Caco-2 (cell line): ENCODE data around the gene SH2D1A. TPM values are rescaled to one million over a fixed set of nuclear protein-coding genes. Genes with fewer than 3 reads are reported as not detected.

Experiments used
- BruUV-seq: library from RNA; stranded (reverse); fragments of 400-500 nt; replicated peaks from 2 replicates; lab custom pipeline; 2021; lab: Mats Ljungman, UMichigan
- CTCF ChIA-PET: fragments of 300-600 bp; sonication (Branson Sonifier 250); formaldehyde crosslinking; loops from one replicate; lab custom pipeline; 2022; ENCODE audit warnings: antibody characterized with exemption; lab: Charles Lee
- POLR2A ChIA-PET: fragments of 300-600 bp; sonication (Branson Sonifier 250); formaldehyde crosslinking; loops from one replicate; lab custom pipeline; 2022; ENCODE audit warnings: antibody characterized with exemption; lab: Charles Lee
- DNase-seq, 2 experiments: peaks; one replicate each; pipeline versions ENCODE4 v3.0.0 to v3.0.0-alpha.2; 2020 to 2022
- H3K27me3 ChIP-seq: replicated peaks from 2 replicates; pipeline ENCODE4 v1.6.0; 2011; ENCODE audit warnings: low read length; ENCODE audit not compliant: control insufficient read depth, insufficient read depth
- H3K36me3 ChIP-seq: 2 replicates; pipeline ENCODE4 v1.5.1; 2011; ENCODE audit warnings: low read length; ENCODE audit not compliant: control insufficient read depth, insufficient read depth
- H3K4me1 ChIP-seq: fragments of 250-450 bp; sonication (Bioruptor Pico); 2 replicates; pipeline ENCODE4 v1.5.1; 2020; ENCODE audit warnings: mild to moderate bottlenecking
- H3K4me3 ChIP-seq: 2 replicates; pipeline ENCODE4 v1.5.1; 2011; ENCODE audit warnings: low read depth, mild to moderate bottlenecking, control low read depth, low read length
- H3K9me3 ChIP-seq: fragments of 250-450 bp; sonication (Bioruptor Pico); 2 replicates; pipeline ENCODE4 v1.5.1; 2020; ENCODE audit warnings: mild to moderate bottlenecking, moderate library complexity
- H3K27ac Mint-ChIP-seq: one replicate; pipeline ENCODE4 v1.8.0; 2022; ENCODE audit warnings: mixed read lengths; ENCODE audit not compliant: unreplicated experiment
- H3K27me3 Mint-ChIP-seq: one replicate; pipeline ENCODE4 v1.8.0; 2022; ENCODE audit warnings: mixed read lengths; ENCODE audit not compliant: insufficient read depth, unreplicated experiment
- H3K36me3 Mint-ChIP-seq: one replicate; pipeline ENCODE4 v1.8.0; 2022; ENCODE audit warnings: mild to moderate bottlenecking, mixed read lengths; ENCODE audit not compliant: insufficient read depth, unreplicated experiment
- H3K4me1 Mint-ChIP-seq: one replicate; pipeline ENCODE4 v1.8.0; 2022; ENCODE audit warnings: low read depth, mixed read lengths; ENCODE audit not compliant: unreplicated experiment
- H3K4me3 Mint-ChIP-seq: one replicate; pipeline ENCODE4 v1.8.0; 2022; ENCODE audit warnings: mild to moderate bottlenecking, moderate library complexity, mixed read lengths; ENCODE audit not compliant: unreplicated experiment
- H3K9me3 Mint-ChIP-seq: one replicate; pipeline ENCODE4 v1.8.0; 2022; ENCODE audit warnings: mixed read lengths; ENCODE audit not compliant: unreplicated experiment
- intact Hi-C: fragments of 100-400 bp; cut with micrococcal nuclease; formaldehyde crosslinking; loops from one replicate; pipeline ENCODE4 v1.10.0; 2022; ENCODE audit not compliant: unreplicated experiment
- total RNA-seq: library from RNA; stranded (reverse); gene quantifications from 2 replicates; pipeline ENCODE4 v1.2.3, GENCODE V29; 2022
- TF ChIP-seq, protein P1 (sequence below), 2 experiments: fragments of 200-600 bp in 1 of 2; IDR thresholded peaks; 1 replicate in 1 of 2; 2 replicates in 1 of 2; pipeline versions ENCODE4 v1.5.1 to v1.8.0; 2011 to 2022; ENCODE audit warnings: antibody characterized with exemption in 1 of 2, control low read depth in 1 of 2, inconsistent platforms in 1 of 2, low read depth in 1 of 2, low read length in 1 of 2, mild to moderate bottlenecking in 1 of 2, moderate library complexity in 1 of 2; ENCODE audit not compliant: insufficient read depth in 1 of 2, severe bottlenecking in 1 of 2, unreplicated experiment in 1 of 2

Gene SH2D1A
- total RNA-seq, 1 experiment from 2014 or later, result not detected

DNA sequence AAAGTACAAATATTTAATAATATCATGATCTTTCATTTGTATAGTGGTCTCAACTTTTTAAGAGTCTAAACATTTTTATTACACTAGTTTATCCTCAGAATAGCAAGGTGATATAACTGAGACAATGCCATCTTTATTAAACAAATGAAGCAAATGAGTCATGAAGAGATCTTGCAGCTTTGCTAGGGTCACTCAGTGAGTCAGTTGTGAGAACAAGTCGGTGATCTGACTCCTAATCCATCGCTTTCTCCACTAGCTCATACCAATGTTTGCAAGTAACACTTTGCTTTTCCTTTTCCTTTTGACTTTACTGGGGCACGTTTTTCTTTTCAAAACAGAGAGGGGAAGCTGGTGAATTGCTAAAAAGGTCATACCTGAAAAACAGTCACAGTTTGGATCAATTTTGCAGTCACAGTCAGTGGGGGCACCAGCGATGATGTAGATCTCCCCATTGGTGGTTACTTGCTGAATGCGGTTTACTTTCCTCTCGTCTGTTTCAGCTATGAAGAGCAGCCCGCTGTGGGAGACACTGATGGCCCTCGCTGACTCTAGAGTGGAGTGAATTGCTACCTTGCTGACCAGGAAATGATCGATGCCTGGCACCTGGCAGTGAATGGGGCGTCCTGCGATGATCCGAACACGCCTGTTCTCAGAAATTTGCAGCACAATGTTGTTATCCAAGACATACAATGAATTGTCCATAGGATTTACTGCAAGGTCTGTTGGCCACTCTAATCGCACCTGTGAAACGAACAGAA is 75.7 kb downstream of the SH2D1A start:
- Mint-ChIP-seq H3K4me1 (no peaks in the 10 kb centered on the region), H3K9me3 (no peaks in the 10 kb centered on the region), H3K4me3 (no peak overlapping the region), H3K36me3 (no peaks in the 10 kb centered on the region), H3K27ac (no peak overlapping the region), H3K27me3 (no peaks in the 10 kb centered on the region)
- BruUV-seq, result no TSS peak
- intact Hi-C loops, result no loop called here
- no peak for DNase-seq
- Histone ChIP-seq H3K27me3 (no peaks in the 10 kb centered on the region), H3K4me3 (no peak overlapping the region), H3K36me3 (no peaks in the 10 kb centered on the region), H3K9me3 (no peaks in the 10 kb centered on the region), H3K4me1 (no peaks in the 10 kb centered on the region)
- ChIA-PET POLR2A (no interaction called here), CTCF (no interaction called here)
- TF ChIP-seq, protein P1, sequence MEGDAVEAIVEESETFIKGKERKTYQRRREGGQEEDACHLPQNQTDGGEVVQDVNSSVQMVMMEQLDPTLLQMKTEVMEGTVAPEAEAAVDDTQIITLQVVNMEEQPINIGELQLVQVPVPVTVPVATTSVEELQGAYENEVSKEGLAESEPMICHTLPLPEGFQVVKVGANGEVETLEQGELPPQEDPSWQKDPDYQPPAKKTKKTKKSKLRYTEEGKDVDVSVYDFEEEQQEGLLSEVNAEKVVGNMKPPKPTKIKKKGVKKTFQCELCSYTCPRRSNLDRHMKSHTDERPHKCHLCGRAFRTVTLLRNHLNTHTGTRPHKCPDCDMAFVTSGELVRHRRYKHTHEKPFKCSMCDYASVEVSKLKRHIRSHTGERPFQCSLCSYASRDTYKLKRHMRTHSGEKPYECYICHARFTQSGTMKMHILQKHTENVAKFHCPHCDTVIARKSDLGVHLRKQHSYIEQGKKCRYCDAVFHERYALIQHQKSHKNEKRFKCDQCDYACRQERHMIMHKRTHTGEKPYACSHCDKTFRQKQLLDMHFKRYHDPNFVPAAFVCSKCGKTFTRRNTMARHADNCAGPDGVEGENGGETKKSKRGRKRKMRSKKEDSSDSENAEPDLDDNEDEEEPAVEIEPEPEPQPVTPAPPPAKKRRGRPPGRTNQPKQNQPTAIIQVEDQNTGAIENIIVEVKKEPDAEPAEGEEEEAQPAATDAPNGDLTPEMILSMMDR (IDR thresholded peaks at IDR 0.05; ENCODE audit: insufficient read depth in 1 of 2, low read depth in 1 of 2, low read length in 1 of 2, severe bottlenecking in 1 of 2, unreplicated experiment in 1 of 2), result no peak

Other genes starting within 250 kb of the SH2D1A start
- gene TEX13D, start 13.9 kb upstream of the SH2D1A start, total RNA-seq, result not detected in 2 replicates